HEK293T (cell line): ENCODE measurements around the gene SLC8B1.

Experiments used
- NFRKB ChIP-seq: fragments of 450-650 bp; IDR thresholded peaks from 2 replicates; pipeline ENCODE4 v1.6.1; 2016; ENCODE audit warnings: mild to moderate bottlenecking, moderate library complexity
- SUZ12 ChIP-seq: fragments of 450-650 bp; IDR thresholded peaks from 2 replicates; pipeline ENCODE4 v1.6.1; 2016; ENCODE audit warnings: mild to moderate bottlenecking
- TARDBP ChIP-seq: fragments of 450-650 bp; IDR thresholded peaks from 2 replicates; pipeline ENCODE4 v1.6.1; 2016

- no peak for TF ChIP-seq TARDBP
- no peak for TF ChIP-seq NFRKB
- TF ChIP-seq SUZ12, result no peak
Measured at GRCh38 chr12:113373440-113373839, 38.5 kb upstream of the SLC8B1 start.
